HG03439 (cell line): ENCODE measurements around the gene RAD51B.
"Not testable (repeated sequence)": the region's sequence is repeated elsewhere in the genome, so short reads cannot be mapped to it uniquely, and the experiment has no call there.

ENCODE experiments used
- ATAC-seq: cut with Tn5 transposase; IDR thresholded peaks from one replicate; pipeline ENCODE4 v1.9.1; 2021; ENCODE audit warnings: mild to moderate bottlenecking, moderate library complexity; ENCODE audit not compliant: unreplicated experiment

RAD51B gene

DNA sequence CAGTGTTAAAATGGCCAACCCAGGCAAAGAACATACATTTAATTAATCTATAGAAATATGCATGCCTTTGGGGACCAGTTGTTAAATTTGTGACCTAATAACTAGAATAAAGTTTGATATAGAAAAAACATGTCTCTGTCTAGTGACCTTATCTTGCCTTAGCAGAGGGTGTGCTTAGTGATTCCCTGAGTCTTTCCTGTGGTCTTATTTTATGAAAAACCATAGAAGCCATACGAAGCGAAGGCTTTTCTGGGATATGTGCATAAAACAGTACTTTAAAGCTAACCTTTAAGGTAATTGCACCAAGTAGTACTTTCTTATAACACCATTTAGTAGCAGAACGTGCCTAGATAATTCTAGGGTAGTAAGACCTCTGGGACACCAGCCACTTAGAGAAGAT, 593.9 kb downstream of the RAD51B start:
- ATAC-seq = no peak

DNA sequence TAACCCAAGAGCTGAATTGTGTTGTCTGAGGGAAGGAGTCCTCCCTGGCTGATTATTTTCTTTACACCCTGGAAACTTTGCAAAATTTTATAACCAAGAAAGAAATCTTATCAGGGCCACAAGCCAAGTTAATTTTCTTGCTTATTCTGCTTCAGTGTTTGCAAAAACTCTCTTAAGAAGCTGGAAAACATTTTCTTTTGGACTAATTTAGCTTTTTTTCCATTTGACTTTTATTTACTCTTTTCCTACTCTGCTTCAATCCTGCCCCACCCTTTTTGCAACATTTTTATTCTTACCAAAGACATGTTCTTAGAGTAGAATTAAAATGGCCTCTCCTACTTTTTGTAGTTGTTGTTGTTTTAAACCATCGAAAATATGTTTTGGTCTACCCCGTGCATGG, 594.5 kb downstream of the RAD51B start:
- ATAC-seq = no peak

DNA sequence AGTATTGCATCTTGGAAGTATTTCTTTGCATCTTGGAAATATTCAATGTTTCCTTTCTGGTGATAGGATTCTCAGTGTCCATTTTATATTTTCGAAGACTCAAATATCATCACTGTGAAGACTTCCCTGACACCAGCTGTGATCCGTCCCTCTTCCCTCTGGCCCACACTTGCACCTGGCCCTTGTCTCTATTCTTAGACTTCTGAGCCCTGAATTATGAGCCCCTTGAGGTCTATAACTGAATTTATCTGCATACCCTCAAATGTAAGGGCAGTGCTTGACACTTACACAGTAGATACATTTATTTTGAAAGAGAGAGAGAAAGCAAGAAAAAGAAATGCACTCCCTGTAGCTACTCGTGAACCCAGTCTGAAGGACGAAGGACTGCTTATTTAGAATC, 596.6 kb downstream of the RAD51B start:
- ATAC-seq = no peak

DNA sequence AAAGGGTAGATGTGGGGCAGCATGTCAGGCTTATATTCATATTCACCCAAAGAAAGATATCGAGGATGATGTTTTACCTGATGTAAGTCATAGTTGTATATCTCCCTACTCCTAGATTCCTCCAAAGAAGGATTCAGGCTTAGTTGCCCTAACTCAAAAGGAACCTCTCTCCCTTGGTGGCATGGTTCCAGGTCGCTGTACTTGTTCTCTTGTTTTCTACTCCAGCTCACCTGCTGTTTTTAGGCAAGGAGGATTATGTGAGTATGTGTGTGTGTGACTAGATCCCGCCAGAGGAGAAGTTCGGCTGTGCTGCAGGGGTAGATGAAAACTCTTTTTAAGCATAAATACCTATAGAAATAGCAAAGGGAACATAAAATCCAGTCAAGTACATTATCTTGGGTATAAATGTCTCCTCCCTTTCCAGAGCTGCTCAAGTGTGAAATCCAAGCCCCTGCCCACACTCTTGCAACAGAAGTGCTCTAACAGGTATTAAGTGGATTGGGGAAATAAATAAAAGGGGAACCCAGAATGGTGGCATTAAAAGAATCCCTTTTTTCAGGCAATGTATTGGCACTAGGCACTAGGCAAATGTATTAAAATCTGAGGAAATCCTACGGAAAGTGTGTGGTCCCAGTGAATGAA, 597.6 kb downstream of the RAD51B start:
- ATAC-seq = no peak

DNA sequence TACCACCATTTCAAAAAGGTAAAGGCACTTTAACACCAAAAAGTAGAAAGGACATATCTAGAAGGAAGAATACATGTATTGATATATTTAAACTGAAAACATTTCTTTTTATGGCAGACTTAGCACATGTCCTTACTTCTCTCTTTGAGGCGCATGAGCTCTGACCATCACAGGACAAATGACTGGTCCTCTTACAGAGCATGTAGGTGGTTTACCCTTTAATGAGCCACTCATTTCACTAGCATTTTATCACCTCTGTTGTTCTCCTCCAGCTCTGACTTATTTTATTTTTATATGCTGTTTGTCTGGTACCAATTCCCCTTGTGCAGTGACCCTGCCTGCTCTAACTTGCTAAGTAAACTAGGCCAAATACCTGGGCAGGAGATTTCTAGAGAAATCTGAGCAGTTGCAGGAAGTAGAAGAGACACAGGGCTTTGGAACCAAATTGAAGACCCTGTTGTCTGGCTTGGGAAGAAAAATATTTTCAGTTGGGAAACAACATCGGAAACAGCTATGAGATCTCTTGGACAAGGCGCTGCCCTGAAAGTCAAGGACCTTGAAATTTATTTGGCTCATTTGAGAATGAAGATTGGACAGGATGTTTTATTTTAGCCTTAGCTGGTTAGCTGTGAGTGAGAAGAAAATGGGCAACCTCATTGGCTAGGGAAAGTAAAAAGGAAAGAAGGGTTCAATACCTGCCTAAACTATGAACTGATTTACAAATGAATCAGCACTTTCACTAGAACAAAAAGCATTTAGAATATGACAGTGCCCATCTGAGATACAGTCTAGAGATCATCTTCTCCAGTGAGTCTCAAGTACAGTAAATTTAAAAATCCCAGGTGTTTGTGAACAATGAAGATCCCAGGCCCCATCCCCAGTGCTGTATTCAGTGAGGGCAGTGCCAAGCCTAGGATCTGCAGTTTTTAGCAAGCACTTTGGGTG, 598.9 kb downstream of the RAD51B start:
- ATAC-seq = no peak

DNA sequence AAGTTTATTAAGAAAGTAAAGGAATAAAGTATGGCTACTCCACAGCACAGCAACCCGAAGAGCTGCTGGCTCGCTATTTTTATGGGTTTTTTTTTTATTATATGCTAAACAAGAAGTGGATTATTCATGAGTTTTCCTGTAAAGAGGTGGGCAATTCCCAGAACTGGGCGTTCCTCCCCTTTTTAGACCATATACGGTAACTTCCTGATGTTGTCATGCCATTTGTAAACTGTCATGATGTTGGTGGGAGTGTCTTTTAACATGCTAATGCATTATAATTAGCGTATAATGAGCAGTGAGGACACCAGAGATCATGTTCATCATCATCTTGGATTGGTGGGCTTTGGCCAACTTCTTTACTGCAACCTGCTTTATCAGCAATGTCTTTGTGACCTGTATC, 600.8 kb downstream of the RAD51B start:
- ATAC-seq = no peak

DNA sequence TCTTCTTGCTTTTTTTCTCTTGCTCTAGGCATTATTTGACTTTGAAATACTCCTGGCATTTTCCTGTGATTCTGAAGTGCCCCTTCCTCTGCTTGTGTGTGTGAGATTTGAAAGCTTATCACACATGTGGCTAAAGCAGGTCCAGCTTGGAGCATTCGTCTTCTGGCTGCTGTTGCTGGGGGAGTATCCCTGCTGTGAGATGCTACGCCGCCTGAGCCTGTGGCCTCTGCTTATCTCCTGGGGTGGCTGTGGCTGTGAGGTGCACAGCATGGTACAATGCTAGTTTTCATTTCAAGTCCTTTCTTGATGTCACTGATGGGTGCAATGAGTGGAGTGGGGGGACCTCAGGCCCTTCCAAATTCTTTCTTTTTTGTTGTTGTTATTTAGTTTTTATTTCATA, 601.5 kb downstream of the RAD51B start:
- ATAC-seq = no peak

DNA sequence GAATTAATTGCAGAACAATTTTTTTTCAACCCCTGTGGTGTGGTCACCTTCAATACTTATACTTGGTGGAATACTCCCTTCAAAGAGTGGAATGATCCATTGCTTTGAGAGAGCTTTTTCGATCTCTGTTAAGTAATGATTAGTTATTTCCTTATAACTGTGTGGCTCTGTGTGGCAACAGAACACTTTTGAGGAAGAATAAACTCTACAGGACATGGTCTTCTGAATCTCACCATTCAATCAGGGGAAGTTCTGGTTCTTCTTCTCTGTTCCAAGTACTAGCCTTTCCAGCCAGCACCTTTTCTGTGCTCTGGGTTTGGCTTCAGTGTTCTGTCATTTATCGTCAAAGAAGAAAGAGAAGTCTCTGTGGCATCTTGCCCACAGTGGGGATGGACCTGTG, 604.1 kb downstream of the RAD51B start:
- no peak for ATAC-seq

DNA sequence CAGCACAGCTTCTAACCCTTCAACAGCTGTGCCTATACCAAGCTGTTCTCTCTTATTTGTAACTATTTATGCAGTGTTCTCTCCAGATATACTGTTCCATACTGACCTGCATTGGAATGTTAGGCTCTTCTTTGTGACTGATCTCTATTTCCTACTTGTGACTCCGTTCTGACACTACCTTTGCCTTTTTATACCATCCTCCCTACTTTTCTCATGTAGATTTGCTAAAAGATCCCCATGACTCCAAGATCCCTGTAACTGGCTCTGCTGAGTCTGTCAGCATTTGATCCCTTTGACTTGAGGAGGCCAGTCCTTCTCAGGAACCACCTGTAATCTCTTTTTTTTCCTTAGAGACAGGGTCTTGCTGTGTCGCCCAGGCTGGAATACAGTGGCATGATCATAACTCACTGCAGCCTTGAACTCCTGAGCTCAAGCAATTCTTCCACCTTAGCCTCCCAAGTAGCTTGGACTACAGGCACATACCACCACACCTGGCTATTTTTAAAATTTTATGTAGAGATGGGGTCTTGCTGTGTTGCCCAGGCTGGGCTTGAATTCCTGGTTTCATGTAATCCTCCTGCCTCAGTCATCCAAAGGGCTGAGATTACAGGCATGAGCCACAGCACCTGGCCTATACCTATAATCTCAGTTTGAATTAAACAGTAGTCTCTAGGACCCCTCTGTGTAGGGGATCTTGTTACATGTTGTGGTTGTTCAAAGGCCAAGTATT, 605.0 kb downstream of the RAD51B start:
- ATAC-seq = no peak

DNA sequence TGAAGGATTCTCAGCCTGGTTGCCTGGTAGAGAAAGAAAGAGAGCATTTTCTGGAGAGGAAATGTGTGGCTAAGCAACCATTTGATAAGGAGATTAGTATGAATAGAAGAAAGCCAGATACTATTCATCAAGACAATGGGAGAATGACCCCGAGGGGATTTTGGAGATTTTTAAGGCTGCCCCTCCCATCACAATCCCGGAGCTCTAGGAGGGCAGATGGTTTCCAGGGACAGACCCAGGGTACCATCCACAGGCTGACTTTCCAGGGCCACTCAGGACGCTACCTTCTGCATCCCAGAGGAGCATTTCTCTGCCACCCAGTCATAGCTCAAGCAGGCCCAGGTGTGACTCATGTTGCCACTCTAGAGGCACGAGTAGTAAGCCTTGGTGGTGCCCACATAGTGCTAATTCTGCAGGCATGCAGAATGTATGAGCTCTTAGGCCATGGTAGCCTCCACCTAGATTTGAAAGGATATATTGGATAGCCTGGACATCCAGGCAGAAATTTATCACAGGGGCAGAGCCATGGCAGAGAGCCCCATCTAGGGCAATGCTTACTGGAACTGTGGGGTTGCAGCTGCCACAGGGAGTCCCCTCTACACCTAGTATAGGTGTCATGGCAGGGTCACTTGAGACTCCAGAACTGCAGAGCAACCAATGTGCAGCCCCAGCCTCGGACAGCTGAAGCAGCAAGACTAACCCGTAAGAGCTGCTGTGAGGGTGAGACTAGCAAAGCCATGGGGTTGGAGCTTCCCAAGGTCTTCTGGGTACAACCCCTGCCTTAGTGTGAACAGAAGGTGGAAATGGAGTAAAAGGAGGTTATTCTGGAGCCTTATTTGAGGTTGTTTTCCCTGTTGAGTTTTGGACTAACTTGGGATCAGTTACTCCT, 607.3 kb downstream of the RAD51B start:
- ATAC-seq = no peak

DNA sequence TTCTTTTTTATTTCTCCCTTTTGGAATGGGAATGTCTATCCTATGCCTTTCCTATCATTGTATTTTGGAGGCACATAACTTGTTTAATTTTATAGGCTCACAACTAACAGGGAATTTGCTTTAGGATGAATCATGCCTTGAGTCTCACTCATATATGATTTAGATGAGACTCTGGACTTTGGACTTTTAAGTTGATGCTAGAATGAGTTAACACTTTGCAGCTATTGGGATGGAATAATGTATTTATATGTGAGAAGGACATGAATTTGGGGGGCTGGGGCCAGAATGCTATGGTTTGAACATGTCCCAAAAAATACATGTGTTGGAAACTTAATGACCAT, 607.9 kb downstream of the RAD51B start:
- no peak for ATAC-seq

DNA sequence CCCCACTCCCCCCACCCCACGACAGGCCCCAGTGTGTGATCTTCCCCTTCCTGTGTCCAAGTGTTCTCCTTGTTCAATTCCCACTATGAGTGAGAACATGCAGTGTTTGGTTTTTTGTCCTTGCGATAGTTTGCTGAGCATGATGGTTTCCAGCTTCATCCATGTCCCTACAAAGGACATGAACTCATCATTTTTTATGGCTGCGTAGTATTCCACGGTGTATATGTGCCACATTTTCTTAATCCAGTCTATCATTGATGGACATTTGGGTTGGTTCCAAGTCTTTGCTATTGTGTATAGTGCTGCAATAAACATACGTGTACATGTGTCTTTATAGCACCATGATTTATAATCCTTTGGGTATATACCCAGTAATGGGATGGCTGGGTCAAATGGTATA, 609.3 kb downstream of the RAD51B start:
- ATAC-seq = not testable (repeated sequence)

DNA sequence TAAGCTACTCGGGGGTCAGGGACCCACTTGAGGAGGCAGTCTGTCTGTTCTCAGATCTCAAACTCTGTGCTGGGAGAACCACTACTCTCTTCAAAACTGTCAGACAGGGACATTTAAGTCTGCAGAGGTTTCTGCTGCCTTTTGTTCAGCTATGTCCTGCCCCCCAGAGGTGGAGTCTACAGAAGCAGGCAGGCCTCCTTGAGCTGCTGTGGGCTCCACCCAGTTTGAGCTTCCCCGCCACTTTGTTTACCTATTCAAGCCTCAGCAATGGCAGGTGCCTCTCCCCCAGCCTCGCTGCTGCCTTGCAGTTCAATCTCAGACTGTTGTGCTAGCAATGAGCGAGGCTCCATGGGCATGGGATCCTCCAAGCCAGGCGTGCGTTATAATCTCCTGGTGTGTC, 614.6 kb downstream of the RAD51B start:
- ATAC-seq = not testable (repeated sequence)

DNA sequence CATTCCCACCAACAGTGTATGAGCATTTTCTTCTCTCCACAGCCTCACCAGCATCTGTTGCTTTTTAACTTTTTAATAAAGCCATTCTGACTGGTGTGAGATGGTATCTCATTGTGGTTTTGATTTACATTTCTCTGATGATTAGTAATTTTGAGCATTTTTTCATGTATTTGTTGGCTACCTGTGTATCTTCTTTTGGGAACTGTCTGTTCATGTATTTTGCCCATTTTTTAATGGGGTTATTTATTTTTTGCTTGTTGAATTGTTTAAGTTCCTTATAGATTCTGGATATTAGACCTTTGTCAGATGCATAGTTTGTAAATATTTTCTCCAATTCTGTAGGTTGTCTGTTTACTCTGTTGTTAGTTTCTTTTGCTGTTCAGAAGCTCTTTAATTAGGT, 616.1 kb downstream of the RAD51B start:
- not testable (repeated sequence) for ATAC-seq

DNA sequence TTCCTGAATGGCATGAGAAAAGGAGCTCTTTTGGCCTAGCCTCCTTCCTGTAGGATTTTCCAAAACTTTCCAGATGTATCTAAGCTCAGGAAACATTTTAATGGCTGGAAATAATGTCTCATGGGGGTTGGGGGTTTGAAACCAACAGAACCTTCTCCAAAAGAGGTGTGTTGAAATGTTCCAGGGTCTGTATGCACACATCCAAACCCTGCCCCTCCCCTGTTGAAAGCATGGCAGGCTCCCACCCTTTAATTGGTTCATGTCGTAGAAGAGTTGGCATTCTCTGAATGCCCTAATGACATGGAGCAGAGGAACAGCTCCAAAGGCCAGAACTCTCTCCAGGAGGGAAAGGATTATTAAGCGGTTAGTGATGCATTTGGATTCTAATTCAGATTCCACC, 620.1 kb downstream of the RAD51B start:
- no peak for ATAC-seq

DNA sequence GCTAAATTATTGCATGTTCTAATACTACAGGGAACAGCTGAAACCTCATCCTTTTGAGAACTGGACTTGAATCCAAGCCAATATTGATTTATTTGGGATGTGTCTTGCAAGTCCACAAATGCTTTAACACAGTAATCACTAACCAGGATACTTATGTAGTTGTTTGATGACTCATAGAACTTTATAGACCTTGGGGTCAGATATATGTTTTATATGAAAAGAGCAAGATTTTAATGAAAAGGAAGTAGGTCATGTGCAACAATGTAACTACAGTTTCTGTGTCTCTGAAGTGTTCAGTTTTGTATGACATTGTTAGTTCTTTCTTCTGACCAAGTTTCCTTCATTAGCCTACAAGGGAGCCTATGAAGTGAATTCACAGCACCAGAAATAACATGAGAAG, 621.2 kb downstream of the RAD51B start:
- no peak for ATAC-seq

DNA sequence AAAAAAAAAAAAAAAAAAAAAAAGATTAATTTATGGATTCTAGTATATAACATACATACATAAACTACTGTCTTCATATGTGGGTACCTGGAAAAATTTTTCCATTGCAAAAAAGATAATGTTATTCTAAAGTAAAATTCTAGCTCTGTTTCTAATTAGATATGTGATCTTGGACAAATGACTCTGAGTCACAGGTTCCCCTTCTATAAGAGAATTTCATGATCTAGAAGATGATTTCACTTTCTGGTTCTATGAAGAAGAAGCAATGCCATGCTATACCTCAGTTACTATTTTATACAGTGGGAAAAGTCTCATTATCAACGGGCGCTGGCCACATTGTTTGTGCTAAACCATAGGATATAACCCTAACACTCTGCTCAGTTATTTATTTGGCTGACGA, 622.0 kb downstream of the RAD51B start:
- ATAC-seq = no peak

DNA sequence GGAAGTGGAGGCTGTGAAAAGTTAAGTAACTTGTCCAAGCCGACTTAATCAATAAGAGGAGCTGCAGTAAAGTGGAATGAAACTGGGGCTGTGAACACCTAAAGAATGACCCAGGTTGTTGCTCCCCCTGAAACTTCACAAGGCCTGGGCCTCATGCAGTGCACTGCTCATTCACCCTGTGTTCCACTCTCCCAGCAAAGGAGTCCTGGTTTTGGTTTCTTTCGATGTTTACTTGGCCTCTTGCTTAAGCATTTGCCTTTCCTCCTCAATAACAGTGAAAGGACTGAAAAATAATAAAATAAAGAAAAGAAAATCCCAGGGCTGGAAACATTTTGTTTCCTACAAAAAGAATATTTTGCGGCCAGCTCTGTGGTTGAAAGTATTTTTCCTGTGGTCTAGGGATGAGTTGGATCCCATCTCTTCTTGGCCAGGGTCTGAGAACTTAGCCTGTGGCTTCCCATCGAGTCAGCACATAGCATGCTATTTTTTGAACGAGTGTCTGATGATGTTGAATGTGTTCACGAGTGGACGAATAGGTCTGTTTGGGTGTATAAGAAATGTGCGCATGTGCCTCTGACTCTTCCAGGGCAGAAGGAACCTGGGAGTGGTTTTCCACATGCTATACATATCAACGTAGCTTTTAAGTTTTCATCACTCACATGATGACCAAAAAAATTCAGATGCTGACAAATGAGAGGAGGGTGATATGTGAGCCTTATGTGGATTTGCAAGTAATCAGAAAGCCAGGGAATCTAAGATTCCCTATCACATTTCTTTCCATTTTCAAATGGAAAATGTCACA, 623.5 kb downstream of the RAD51B start:
- ATAC-seq = no peak

DNA sequence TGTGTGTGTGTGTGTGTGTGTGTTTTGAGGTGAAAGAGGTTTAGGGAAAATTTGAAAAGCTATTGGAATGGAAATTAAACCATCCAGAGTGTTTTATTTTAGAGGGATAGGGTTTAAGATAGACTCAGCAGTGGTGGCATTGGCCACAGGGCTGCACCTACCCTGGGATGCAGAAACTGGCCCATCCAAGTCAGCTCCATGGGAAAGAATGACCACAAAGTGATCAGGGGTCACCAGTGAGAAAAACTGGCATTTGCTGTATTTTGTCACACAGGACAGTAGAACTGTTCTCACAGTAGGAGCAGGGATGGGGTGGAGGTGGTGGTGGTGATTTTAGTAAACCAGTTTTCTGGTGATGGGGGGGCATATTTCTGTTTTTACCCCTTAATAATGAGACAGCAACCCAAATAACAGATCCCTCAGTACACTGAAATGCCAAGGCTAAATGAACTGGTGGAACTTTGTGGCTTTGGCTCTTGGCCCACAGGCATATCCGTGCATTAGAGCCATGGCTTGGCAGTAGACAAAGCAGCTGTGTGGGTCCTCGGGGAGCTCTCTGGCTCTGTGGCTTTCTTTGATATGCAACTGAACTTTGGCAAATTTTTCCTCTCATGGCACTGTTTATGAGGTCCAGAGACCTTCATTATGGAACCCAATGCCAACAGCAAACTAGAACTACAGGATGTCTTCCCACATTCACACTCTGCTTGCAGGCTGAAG, 625.0 kb downstream of the RAD51B start:
- ATAC-seq = no peak
